ENCODE measurements around the gene SPPL2A. TPM values are rescaled to one million over a fixed set of nuclear protein-coding genes. Genes with fewer than 3 reads are reported as not detected.

The SPPL2A gene
- total RNA-seq, 1 donor from 2014 or later = 27.3 TPM

DNA sequence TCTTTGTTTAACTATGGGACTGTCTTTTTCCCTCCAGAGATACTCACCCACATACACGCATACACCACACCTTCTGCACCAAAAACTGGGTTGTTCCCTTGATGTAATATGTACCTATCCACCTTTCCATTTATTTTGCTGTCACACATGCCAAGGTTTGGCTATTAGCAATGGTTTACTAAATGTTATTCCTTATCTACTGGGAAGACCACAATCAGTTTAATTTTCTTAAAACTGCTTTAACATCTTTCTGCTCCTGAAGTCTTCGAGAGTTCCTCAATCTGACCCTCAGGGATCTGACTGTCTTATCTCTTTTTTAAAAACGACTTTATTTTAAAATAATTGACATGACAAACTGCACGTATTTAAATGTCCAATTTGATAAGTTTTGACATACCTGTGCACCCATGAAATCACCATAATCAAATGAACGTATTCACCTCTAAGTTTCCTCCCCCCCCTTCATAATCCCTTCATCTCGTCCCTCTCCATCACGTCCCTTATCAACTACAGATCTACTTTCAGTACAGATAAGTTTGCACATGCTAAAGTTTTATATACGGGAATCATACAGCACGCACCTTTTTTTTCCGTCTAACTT is 78.1 kb downstream of the SPPL2A start:
- Histone ChIP-seq H3K79me2 (ENCODE audit: low read depth) (peaks cover 40% of the 10 kb centered on the region), H4K20me1 (ENCODE audit: low read depth) (peaks cover 34% of the 10 kb centered on the region), H3K4me3 (peak overlapping the region; percentile 78), H2AFZ (replicated peaks) (peak overlapping the region; percentile 89), H3K36me3 (peaks cover 5% of the 10 kb centered on the region), H3K27ac (no peak overlapping the region), H3K4me2 (peak overlapping the region; percentile 91), H3K9ac (peak overlapping the region; percentile 44), H3K27me3 (no peaks in the 10 kb centered on the region), H3F3A (ENCODE audit: low read depth) (peaks cover 21% of the 10 kb centered on the region), H3K4me1 (peaks cover 16% of the 10 kb centered on the region), H3K9me3 (ENCODE audit: low read depth) (no peaks in the 10 kb centered on the region)
- DNase-seq (ENCODE audit: low spot score) = no peak
- TF ChIP-seq EZH2 (IDR thresholded peaks at IDR 0.05) (no peak), EZH2phosphoT487 (IDR thresholded peaks at IDR 0.05) (no peak), CTCF (IDR thresholded peaks at IDR 0.05) (no peak)
- Mint-ChIP-seq H3K27me3 (ENCODE audit: insufficient read depth, low read depth) (peaks cover 3% of the 10 kb centered on the region), H3K4me1 (peaks cover 26% of the 10 kb centered on the region), H3K9me3 (no peaks in the 10 kb centered on the region), H3K4me3 (peak overlapping the region; percentile 87), H3K36me3 (peaks cover 5% of the 10 kb centered on the region), H3K27ac (peak overlapping the region; percentile 76)

DNA sequence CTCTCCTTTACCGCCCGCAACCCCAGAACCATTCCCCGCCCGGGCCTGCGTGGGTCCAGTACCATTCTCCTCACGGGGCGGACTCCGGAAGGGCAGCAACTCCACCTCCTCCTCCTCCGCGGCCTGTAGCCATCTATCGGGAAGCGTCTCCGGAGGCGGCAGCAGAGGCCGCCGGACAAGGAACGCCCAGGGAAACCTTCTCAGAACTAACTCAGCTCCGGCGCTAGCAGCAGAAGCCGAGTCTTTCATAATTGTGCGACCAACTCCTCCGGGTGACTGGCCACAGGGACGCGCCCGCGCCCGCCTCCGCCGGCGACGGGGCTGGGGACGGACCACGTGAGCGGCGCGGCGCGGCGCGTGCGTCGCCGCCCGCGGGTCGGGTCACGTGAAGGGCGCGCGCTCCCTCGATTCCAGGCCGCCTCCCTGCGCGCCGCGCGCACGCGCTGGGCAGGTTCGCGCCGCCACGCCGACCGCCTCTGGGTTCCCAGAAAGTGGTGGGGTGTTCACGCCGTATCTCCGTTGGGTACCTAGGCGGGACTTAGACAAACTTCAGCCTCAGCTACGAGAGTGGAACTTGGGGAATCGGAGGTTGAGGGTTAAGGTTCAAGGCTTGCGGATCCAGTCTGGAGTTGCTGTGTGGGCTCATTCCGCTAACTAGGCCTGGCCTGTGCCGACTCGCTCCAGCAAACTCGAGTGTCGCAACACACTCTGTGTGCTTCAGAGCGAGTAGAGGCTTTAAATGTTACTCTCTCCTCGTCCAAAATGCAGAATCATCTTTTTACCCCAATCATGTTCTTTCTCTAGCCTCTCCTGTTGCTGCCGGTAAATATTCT is 78.8 kb downstream of the SPPL2A start, which contains the start of gene TRPM7:
TSS of gene TRPM7 (minus strand) at position 329 of the 833 bp plus-strand sequence. CDS start at position 65, 264 bp downstream.
- H3K4me3 Mint-ChIP-seq = peak within 1 kb of the TSS; percentile 99

GRCh38 chr15:50685976-50686468 is 79.5 kb downstream of the SPPL2A start:
- Mint-ChIP-seq H3K9me3 (no peaks in the 10 kb centered on the region), H3K36me3 (peaks cover 9% of the 10 kb centered on the region), H3K27me3 (ENCODE audit: insufficient read depth, low read depth) (peaks cover 3% of the 10 kb centered on the region), H3K4me3 (peak overlapping the region; percentile 99), H3K4me1 (peaks cover 26% of the 10 kb centered on the region), H3K27ac (peak overlapping the region; percentile 95)
- Histone ChIP-seq H3K9ac (peak overlapping the region; percentile 39), H3K36me3 (peaks cover 5% of the 10 kb centered on the region), H2AFZ (replicated peaks) (peak overlapping the region; percentile 96), H3F3A (ENCODE audit: low read depth) (peaks cover 21% of the 10 kb centered on the region), H3K27ac (peak overlapping the region; percentile 87), H3K79me2 (ENCODE audit: low read depth) (peaks cover 54% of the 10 kb centered on the region), H3K4me3 (peak overlapping the region; percentile 78), H3K27me3 (no peaks in the 10 kb centered on the region), H3K4me2 (peak overlapping the region; percentile 91), H4K20me1 (ENCODE audit: low read depth) (peaks cover 41% of the 10 kb centered on the region), H3K9me3 (ENCODE audit: low read depth) (no peaks in the 10 kb centered on the region), H3K4me1 (peaks cover 16% of the 10 kb centered on the region)
- DNase-seq (ENCODE audit: low spot score) = peak; percentile 83
- no peak for TF ChIP-seq CTCF (IDR thresholded peaks at IDR 0.05)
- no peak for TF ChIP-seq EZH2 (IDR thresholded peaks at IDR 0.05)
- no peak for TF ChIP-seq EZH2phosphoT487 (IDR thresholded peaks at IDR 0.05)

More for the DNA sequence above, 78.8 kb downstream of the SPPL2A start, which contains the start of gene TRPM7:
- H3K4me3 ChIP-seq = peak within 1 kb of the TSS; percentile 78
- H3K9me3 Mint-ChIP-seq = no peaks in the 10 kb centered on the region
- peaks cover 37% of the 10 kb centered on the region for H4K20me1 ChIP-seq (ENCODE audit: low read depth)
- H3K4me2 ChIP-seq = peak within 1 kb of the TSS; percentile 91
- peak within 1 kb of the TSS; percentile 44 for H3K9ac ChIP-seq
- peak within 1 kb of the TSS; percentile 95 for H3K27ac Mint-ChIP-seq
- no peak for TF ChIP-seq EZH2phosphoT487 (IDR thresholded peaks at IDR 0.05)
- TF ChIP-seq EZH2 (IDR thresholded peaks at IDR 0.05) = peak; percentile 37
- peaks cover 47% of the 10 kb centered on the region for H3K79me2 ChIP-seq (ENCODE audit: low read depth)
- peaks cover 21% of the 10 kb centered on the region for H3F3A ChIP-seq (ENCODE audit: low read depth)
- H3K4me1 ChIP-seq = peaks cover 16% of the 10 kb centered on the region
- peaks cover 26% of the 10 kb centered on the region for H3K4me1 Mint-ChIP-seq
- no peaks in the 10 kb centered on the region for H3K27me3 ChIP-seq
- H3K36me3 ChIP-seq = peaks cover 5% of the 10 kb centered on the region
- H3K27me3 Mint-ChIP-seq (ENCODE audit: insufficient read depth, low read depth) = peaks cover 3% of the 10 kb centered on the region
- DNase-seq (ENCODE audit: low spot score) = peak; percentile 95
- no peaks in the 10 kb centered on the region for H3K9me3 ChIP-seq (ENCODE audit: low read depth)
- peaks cover 6% of the 10 kb centered on the region for H3K36me3 Mint-ChIP-seq
- H3K27ac ChIP-seq = peak within 1 kb of the TSS; percentile 87
- peak within 1 kb of the TSS; percentile 96 for H2AFZ ChIP-seq (replicated peaks)

All from neural progenitor cell (in vitro differentiated cells).